ENCODE measurements around the gene SLC43A3.

The SLC43A3 gene

DNA sequence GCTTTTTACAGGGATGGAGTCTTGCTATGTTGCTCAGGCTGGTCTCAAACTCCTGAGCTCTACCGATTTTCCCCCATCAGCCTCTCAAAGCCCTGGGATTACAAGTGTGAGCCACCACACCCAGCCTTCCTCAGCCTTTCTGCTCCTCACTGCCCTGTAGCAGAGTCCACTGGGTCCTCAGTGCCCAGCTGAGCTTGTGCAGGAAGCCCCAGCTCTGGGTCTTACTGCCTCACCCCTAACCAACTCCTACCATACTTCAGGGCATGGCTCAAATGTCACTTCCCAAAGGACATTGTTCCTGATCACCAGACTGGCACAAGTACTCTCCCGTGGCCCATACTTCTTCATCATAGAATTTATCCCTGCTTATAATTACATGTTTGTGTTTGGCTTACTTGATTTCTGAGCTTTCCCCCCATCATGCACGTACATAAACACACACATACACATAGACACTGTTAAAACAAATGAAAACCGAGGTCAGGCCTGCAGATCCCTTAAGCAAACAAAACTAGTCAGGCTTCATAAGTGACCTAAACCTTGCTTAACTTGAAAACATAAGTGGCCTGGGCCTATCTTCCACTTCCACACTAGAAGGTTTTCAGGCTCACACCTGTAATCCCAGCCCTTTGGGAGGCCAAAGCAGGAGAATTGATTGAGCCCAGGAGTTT, 14.0 kb upstream of the SLC43A3 start:
- TF ChIP-seq, protein P1, sequence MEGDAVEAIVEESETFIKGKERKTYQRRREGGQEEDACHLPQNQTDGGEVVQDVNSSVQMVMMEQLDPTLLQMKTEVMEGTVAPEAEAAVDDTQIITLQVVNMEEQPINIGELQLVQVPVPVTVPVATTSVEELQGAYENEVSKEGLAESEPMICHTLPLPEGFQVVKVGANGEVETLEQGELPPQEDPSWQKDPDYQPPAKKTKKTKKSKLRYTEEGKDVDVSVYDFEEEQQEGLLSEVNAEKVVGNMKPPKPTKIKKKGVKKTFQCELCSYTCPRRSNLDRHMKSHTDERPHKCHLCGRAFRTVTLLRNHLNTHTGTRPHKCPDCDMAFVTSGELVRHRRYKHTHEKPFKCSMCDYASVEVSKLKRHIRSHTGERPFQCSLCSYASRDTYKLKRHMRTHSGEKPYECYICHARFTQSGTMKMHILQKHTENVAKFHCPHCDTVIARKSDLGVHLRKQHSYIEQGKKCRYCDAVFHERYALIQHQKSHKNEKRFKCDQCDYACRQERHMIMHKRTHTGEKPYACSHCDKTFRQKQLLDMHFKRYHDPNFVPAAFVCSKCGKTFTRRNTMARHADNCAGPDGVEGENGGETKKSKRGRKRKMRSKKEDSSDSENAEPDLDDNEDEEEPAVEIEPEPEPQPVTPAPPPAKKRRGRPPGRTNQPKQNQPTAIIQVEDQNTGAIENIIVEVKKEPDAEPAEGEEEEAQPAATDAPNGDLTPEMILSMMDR (conservative IDR thresholded peaks at IDR 0.05), result no peak
- H3K27ac ChIP-seq, result no peak overlapping the region

- TF ChIP-seq, protein P1 (conservative IDR thresholded peaks at IDR 0.05), result no peak
Measured at GRCh38 chr11:57439786-57440185, 12.9 kb upstream of the SLC43A3 start.

DNA sequence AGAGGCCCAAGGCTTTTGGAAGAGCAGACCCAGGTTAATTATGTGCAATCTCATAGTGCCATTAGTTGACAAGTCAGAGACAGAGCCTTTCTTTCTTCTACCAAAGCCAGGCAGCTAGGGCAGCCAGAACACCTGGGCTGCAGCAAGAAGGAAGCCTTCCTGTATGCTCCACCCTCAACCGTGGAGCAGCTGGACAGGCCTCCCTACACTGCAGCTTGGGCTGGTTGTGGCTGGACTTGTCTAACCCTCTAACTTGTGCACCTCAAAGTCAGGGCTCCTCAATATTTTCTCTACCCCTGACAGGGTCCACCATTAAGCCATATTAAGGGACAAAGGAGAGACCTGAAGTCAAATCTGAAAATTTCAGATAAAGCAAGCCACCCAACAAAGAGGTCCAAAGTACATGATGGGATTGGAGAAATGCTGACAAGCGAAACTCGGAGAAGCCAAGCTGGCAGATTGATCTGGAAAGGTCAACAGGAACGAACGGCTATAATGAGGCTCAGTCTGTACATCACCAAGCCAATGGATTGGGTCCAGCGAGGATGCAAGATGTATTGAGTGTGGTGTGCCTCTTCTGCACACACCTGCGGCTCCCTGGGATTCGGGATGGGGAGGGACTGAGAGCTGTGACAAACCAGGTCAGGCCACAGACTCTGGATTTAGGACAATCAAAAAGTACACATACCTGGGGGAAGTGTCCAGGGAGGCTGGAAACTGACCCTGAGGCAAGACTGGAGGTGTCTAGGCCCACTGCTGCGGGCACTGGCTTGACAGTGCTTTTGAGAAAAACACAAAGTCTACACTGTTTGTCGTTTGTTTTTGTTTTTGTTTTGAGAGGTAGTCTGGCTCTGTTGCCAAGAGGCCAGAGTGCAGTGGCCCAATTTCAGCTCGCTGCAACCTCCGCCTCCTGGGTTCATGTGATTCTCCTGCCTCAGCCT, 11.7 kb upstream of the SLC43A3 start:
- H3K27ac ChIP-seq, result no peak overlapping the region
- TF ChIP-seq, protein P1 (conservative IDR thresholded peaks at IDR 0.05), result no peak

More at GRCh38 chr11:57439786-57440185, 12.9 kb upstream of the SLC43A3 start:
- no peak overlapping the region for H3K27ac ChIP-seq

DNA sequence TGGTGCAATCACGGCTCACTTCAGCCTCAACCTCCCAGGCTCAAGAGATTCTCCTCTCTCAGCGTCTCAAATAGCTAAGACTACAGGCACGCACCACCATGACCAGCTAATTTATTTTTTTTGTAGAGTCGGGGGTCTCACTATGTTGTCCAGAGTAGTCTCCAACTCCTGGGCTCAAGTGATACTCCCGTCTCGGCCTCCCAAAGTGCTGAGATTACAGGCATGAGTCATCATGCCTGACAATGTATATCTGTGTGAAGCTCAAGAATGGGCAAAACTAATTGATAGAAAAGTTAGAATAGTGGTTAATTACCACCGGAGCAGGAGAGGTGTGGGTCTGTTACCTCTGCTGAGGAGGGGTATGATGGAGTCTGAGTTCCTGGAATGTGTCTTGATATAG, 9.1 kb upstream of the SLC43A3 start:
- H3K27ac ChIP-seq, result no peak overlapping the region
- TF ChIP-seq, protein P1 (conservative IDR thresholded peaks at IDR 0.05), result no peak

- TF ChIP-seq, protein P1 (conservative IDR thresholded peaks at IDR 0.05), result no peak
- H3K27ac ChIP-seq, result no peak overlapping the region
Measured at GRCh38 chr11:57434640-57435546, 8.0 kb upstream of the SLC43A3 start.

DNA sequence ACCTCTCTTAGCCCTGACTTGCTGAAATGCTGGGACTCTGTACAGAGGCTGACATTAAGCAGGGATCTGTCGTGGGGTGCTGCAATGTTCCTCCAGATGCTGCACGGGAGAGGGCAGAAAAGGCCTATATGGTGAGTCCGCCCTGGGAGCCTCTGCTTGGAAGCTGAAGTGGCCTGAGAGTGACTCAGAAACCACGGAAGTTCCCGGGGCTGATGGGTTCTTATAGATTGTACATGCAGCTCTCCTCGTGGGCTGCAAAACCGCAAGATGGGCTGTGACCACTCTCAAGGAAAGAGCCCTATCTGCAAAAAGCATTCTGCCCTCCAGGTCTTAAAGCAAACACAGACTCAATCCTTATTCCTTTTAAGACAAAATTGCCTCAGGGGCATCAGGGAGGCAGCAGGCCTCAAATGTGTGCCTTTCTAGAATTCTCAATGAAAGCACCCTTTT, 5.8 kb upstream of the SLC43A3 start:
- H3K27ac ChIP-seq, result no peak overlapping the region
- TF ChIP-seq, protein P1 (conservative IDR thresholded peaks at IDR 0.05), result no peak
